HEK293 (cell line): ENCODE measurements around the gene ASGR2.

Experiments
- CTCF ChIP-seq: fragments of 450-650 bp; formaldehyde crosslinking; IDR thresholded peaks from 2 replicates; pipeline ENCODE4 v1.5.1; 2016; ENCODE audit warnings: missing biosample characterization, missing genetic modification characterization
- KLF10 ChIP-seq: fragments of 450-650 bp; IDR thresholded peaks from 2 replicates; pipeline ENCODE4 v1.5.1; 2018; ENCODE audit warnings: missing biosample characterization, mild to moderate bottlenecking, missing genetic modification characterization
- REST ChIP-seq: fragments of 450-650 bp; formaldehyde crosslinking; IDR thresholded peaks from 2 replicates; pipeline ENCODE4 v1.5.1; 2016; ENCODE audit warnings: missing biosample characterization, missing genetic modification characterization
- ZBTB44 ChIP-seq: fragments of 450-650 bp; IDR thresholded peaks from 2 replicates; pipeline ENCODE4 v1.5.1; 2018; ENCODE audit warnings: missing biosample characterization, mild to moderate bottlenecking, missing genetic modification characterization
- ZBTB8A ChIP-seq: fragments of 450-650 bp; formaldehyde crosslinking; IDR thresholded peaks from 2 replicates; pipeline ENCODE4 v1.5.1; 2016; ENCODE audit warnings: missing biosample characterization, missing genetic modification characterization
- ZNF169 ChIP-seq: fragments of 450-650 bp; formaldehyde crosslinking; IDR thresholded peaks from 2 replicates; pipeline ENCODE4 v1.5.1; 2016; ENCODE audit warnings: missing biosample characterization, missing genetic modification characterization
- ZNF174 ChIP-seq: fragments of 450-650 bp; formaldehyde crosslinking; IDR thresholded peaks from 2 replicates; pipeline ENCODE4 v1.5.0; 2017; ENCODE audit warnings: missing biosample characterization, mild to moderate bottlenecking, missing genetic modification characterization
- ZNF239 ChIP-seq: fragments of 450-650 bp; formaldehyde crosslinking; IDR thresholded peaks from 2 replicates; pipeline ENCODE4 v1.5.1; 2016; ENCODE audit warnings: missing biosample characterization, missing genetic modification characterization
- ZNF510 ChIP-seq: fragments of 450-650 bp; formaldehyde crosslinking; IDR thresholded peaks from 2 replicates; pipeline ENCODE4 v1.5.1; 2018; ENCODE audit warnings: mild to moderate bottlenecking, missing genetic modification characterization, missing biosample characterization; ENCODE audit not compliant: insufficient replicate concordance

GRCh38 chr17:7109461-7110322, 4.9 kb downstream of the ASGR2 start:
- TF ChIP-seq CTCF (tag by site-specific recombination), result no peak
- no peak for TF ChIP-seq ZNF239 (tag by site-specific recombination)
- TF ChIP-seq ZNF510 (tag by site-specific recombination), result no peak
- TF ChIP-seq ZNF174 (tag by site-specific recombination), result no peak
- no peak for TF ChIP-seq REST (tag by site-specific recombination)
- TF ChIP-seq KLF10, result no peak
- TF ChIP-seq ZBTB8A (tag by site-specific recombination), result no peak
- TF ChIP-seq ZNF169, result 0 out of 2 replicates have a peak, but pooled peaks have one; percentile 17
- no peak for TF ChIP-seq ZBTB44 (tag by site-specific recombination)
